B cell (primary cell): ENCODE data around the gene ZDHHC14. TPM values are rescaled to one million over a fixed set of nuclear protein-coding genes. Genes with fewer than 3 reads are reported as not detected.

Experiments used
- ATAC-seq: fragments of 200-7000 bp; cut with Tn5 transposase; one replicate; pipeline ENCODE4 v1.10.0; 2021; ENCODE audit warnings: low read depth, mild to moderate bottlenecking, moderate number of reproducible peaks, moderate library complexity
- CTCF ChIA-PET: fragments of 350-600 bp; sonication (Branson Sonifier 250); formaldehyde crosslinking; loops from one replicate; lab custom pipeline; 2021; ENCODE audit warnings: antibody characterized with exemption, inconsistent platforms; lab: Charles Lee
- POLR2A ChIA-PET: fragments of 350-600 bp; sonication (Branson Sonifier 250); formaldehyde crosslinking; loops from one replicate; lab custom pipeline; 2021; ENCODE audit warnings: antibody characterized with exemption; lab: Charles Lee
- DNase-seq: peaks from one replicate; pipeline ENCODE4 v3.0.0; 2013
- H2AFZ ChIP-seq: 2 replicates; pipeline ENCODE4 v1.6.1; 2012; ENCODE audit warnings: mild to moderate bottlenecking, low read depth, low read length; ENCODE audit not compliant: insufficient read depth, poor library complexity, severe bottlenecking
- H3K27ac ChIP-seq, 2 donors: 1 replicate in 1 of 2; 2 replicates in 1 of 2; pipeline ENCODE4 v1.5.1; 2012 to 2013; ENCODE audit warnings: low read length in 2 of 2, mild to moderate bottlenecking in 2 of 2, moderate library complexity in 1 of 2
- H3K27me3 ChIP-seq, 4 experiments: fragments of 200-600 bp in 1 of 4; sonication (generic) in 1 of 4; replicated peaks in 1 of 4; 1 replicate in 2 of 4; 2 replicates in 2 of 4; pipeline versions ENCODE4 v1.6.1 to v1.7.0; 2013 to 2016; ENCODE audit warnings: low read length in 3 of 4, mild to moderate bottlenecking in 2 of 4, mixed read lengths in 1 of 4, moderate library complexity in 1 of 4; ENCODE audit not compliant: insufficient read depth in 4 of 4, control insufficient read depth in 3 of 4; ENCODE audit errors: control extremely low read depth in 1 of 4
- H3K36me3 ChIP-seq, 2 experiments: replicated peaks in 1 of 2; 1 replicate in 1 of 2; 2 replicates in 1 of 2; pipeline versions ENCODE4 v1.6.1 to v1.7.1; 2013; ENCODE audit warnings: low read length in 1 of 2; ENCODE audit not compliant: insufficient read depth in 2 of 2, control insufficient read depth in 1 of 2; ENCODE audit errors: control extremely low read depth in 1 of 2, extremely low read depth in 1 of 2
- H3K4me1 ChIP-seq, 2 donors: fragments of 200-600 bp in 1 of 2; sonication (generic) in 1 of 2; 1 replicate in 1 of 2; 2 replicates in 1 of 2; pipeline versions ENCODE4 v1.5.1 to v1.6.1; 2013 to 2017; ENCODE audit warnings: low read length in 2 of 2; ENCODE audit not compliant: control insufficient read depth in 2 of 2, insufficient read depth in 2 of 2
- H3K4me2 ChIP-seq: replicated peaks from 2 replicates; pipeline ENCODE3; 2012; ENCODE audit warnings: mild to moderate bottlenecking, low read depth, low read length; ENCODE audit not compliant: poor library complexity, severe bottlenecking
- H3K4me3 ChIP-seq, 5 experiments: fragments of 200-600 bp in 1 of 5; sonication (generic) in 1 of 5; 1 replicate in 3 of 5; 2 replicates in 2 of 5; pipeline versions ENCODE4 v1.5.1 to v1.7.0; 2011 to 2016; ENCODE audit warnings: low read length in 4 of 5, mild to moderate bottlenecking in 4 of 5, low read depth in 2 of 5, control low read depth in 1 of 5, moderate library complexity in 1 of 5; ENCODE audit not compliant: insufficient read depth in 1 of 5; ENCODE audit errors: control extremely low read depth in 1 of 5, extremely low read depth in 1 of 5
- H3K79me2 ChIP-seq: fragments of 200-600 bp; sonication (generic); one replicate; pipeline ENCODE4 v1.6.0; 2016; ENCODE audit warnings: low read length; ENCODE audit not compliant: control insufficient read depth, insufficient read depth
- H3K9ac ChIP-seq: fragments of 200-600 bp; sonication (generic); 2 replicates; pipeline ENCODE4 v1.6.1; 2017; ENCODE audit warnings: mild to moderate bottlenecking, low read length, moderate library complexity
- H3K9me3 ChIP-seq, 3 donors: one replicate each; pipeline versions ENCODE4 v1.6.1 to v1.7.1; 2013; ENCODE audit warnings: low read length in 2 of 3; ENCODE audit not compliant: control insufficient read depth in 2 of 3, insufficient read depth in 1 of 3; ENCODE audit errors: control extremely low read depth in 1 of 3
- H4K20me1 ChIP-seq: 2 replicates; pipeline ENCODE4 v1.6.0; 2012; ENCODE audit warnings: mild to moderate bottlenecking, low read length; ENCODE audit not compliant: insufficient read depth, control insufficient read depth, poor library complexity, severe bottlenecking
- H3K27ac Mint-ChIP-seq: one replicate; pipeline ENCODE4 v1.8.0; 2021; ENCODE audit warnings: mixed read lengths
- H3K27me3 Mint-ChIP-seq: one replicate; pipeline ENCODE4 v1.8.0; 2021; ENCODE audit warnings: mixed read lengths
- H3K4me1 Mint-ChIP-seq: one replicate; pipeline ENCODE4 v1.8.0; 2021; ENCODE audit warnings: mixed read lengths
- H3K4me3 Mint-ChIP-seq: one replicate; pipeline ENCODE4 v1.8.0; 2021; ENCODE audit warnings: mixed read lengths
- H3K9me3 Mint-ChIP-seq: one replicate; pipeline ENCODE4 v1.8.0; 2022; ENCODE audit warnings: mixed read lengths; ENCODE audit not compliant: insufficient read depth
- CTCF ChIP-seq: fragments of 200-600 bp; IDR thresholded peaks from one replicate; pipeline ENCODE4 v1.8.0; 2022; ENCODE audit warnings: antibody characterized with exemption, mild to moderate bottlenecking
- EZH2 ChIP-seq: IDR thresholded peaks from 2 replicates; pipeline ENCODE4 v1.6.1; 2012; ENCODE audit warnings: borderline replicate concordance, low read depth, mild to moderate bottlenecking, moderate library complexity, low read length; ENCODE audit not compliant: insufficient read depth, poor library complexity, severe bottlenecking
- WGBS: methylation state at CpG from one replicate; pipeline ENCODE4 v1.1.5; 2013; ENCODE audit warnings: missing lambda C conversion rate; ENCODE audit not compliant: insufficient coverage; 5-methylcytosine and 5-hydroxymethylcytosine counted together
- intact Hi-C: fragments of 100-400 bp; cut with micrococcal nuclease; formaldehyde crosslinking; loops from one replicate; pipeline ENCODE4 v1.10.0; 2022
- polyA plus RNA-seq: library from polyadenylated mRNA; depleted of rRNA; stranded (reverse); fragments of >200 nt; gene quantifications from 2 replicates; pipeline ENCODE4 v1.2.3, GENCODE V29; 2012
- total RNA-seq, 2 donors: library from RNA; stranded (reverse); fragments of 120-200 nt in 1 of 2; gene quantifications; 1 replicate in 1 of 2; 2 replicates in 1 of 2; pipeline versions ENCODE4 v1.2.3 to v1.2.4, GENCODE V29; 2013 to 2022

Gene ZDHHC14
- total and polyA plus RNA-seq, 2 donors (not counting 1 experiment from before 2014, with no cell fraction given), result 8.8 to 50.4 TPM

GRCh38 chr6:157547112-157547511, 166.1 kb downstream of the ZDHHC14 start:
- 95% methylated on average over 8 of the region's 8 CpGs for WGBS
- H3K27ac Mint-ChIP-seq, result no peak overlapping the region
- H2AFZ ChIP-seq, result no peak overlapping the region

More at GRCh38 chr6:157547112-157547511, 166.1 kb downstream of the ZDHHC14 start:
- H3K79me2 ChIP-seq, result no peaks in the 10 kb centered on the region
- H3K9ac ChIP-seq, result no peak overlapping the region
- POLR2A ChIA-PET, result no interaction called here
- H3K9me3 ChIP-seq, result peaks cover 0 to 4% (median 0%) of the 10 kb centered on the region in 3 donors
- H3K4me2 ChIP-seq, result no peak overlapping the region
- no peak for DNase-seq
- H3K4me3 Mint-ChIP-seq, result no peak overlapping the region
- no peaks in the 10 kb centered on the region for H3K9me3 Mint-ChIP-seq
- peaks cover 3% of the 10 kb centered on the region for H3K27me3 Mint-ChIP-seq
- no peaks in the 10 kb centered on the region for H3K27me3 ChIP-seq
- H3K27ac ChIP-seq, result no peak overlapping the region
- H3K36me3 ChIP-seq, result peaks cover 0 to 16% of the 10 kb centered on the region in 2 experiments
- H4K20me1 ChIP-seq, result no peaks in the 10 kb centered on the region
- H3K4me1 ChIP-seq, result peaks cover 30 to 48% of the 10 kb centered on the region in 2 donors
- H3K4me3 ChIP-seq, result no peak overlapping the region
- H3K4me1 Mint-ChIP-seq, result peaks cover 46% of the 10 kb centered on the region
- CTCF ChIA-PET, result no interaction called here
- intact Hi-C loops, result no loop called here
- no peak for TF ChIP-seq EZH2
- TF ChIP-seq CTCF, result no peak
- ATAC-seq, result no peak
